K562 (cell line): ENCODE measurements around the gene ARHGAP10. TPM values are rescaled to one million over a fixed set of nuclear protein-coding genes. Genes with fewer than 3 reads are reported as not detected.
A peak's percentile ranks its signal among the peaks of the same experiment; 100 is the strongest.

Source experiments
- CHAMP1 ChIP-seq: fragments of 450-650 bp; IDR thresholded peaks from 2 replicates; pipeline ENCODE4 v1.6.1; 2016; ENCODE audit warnings: mild to moderate bottlenecking
- CTCF ChIP-seq, 3 experiments: IDR thresholded peaks in 2 of 3; conservative IDR thresholded peaks in 1 of 3; 2 replicates each; pipeline ENCODE4 v1.5.1; 2011 to 2012; ENCODE audit warnings: low read length in 3 of 3, mild to moderate bottlenecking in 3 of 3, control low read depth in 2 of 3, improper control_type of control experiment in 1 of 3, inconsistent platforms in 1 of 3, low read depth in 1 of 3, mixed read lengths in 1 of 3, moderate library complexity in 1 of 3; ENCODE audit not compliant: insufficient read depth in 2 of 3
- FOXK2 ChIP-seq, 2 experiments: fragments of 450-650 bp; IDR thresholded peaks in 1 of 2; conservative IDR thresholded peaks in 1 of 2; 2 replicates each; pipeline ENCODE4 v1.6.1; 2016; ENCODE audit warnings: low read depth in 2 of 2, mild to moderate bottlenecking in 1 of 2
- KAT8 ChIP-seq: fragments of 450-650 bp; IDR thresholded peaks from 2 replicates; pipeline ENCODE4 v1.6.1; 2016; ENCODE audit warnings: low read depth, mild to moderate bottlenecking
- MITF ChIP-seq: IDR thresholded peaks from 2 replicates; pipeline ENCODE4 v1.6.1; 2014; ENCODE audit warnings: antibody characterized with exemption
- NFIC ChIP-seq: fragments of 450-650 bp; IDR thresholded peaks from 2 replicates; pipeline ENCODE4 v1.6.1; 2017; ENCODE audit warnings: mild to moderate bottlenecking, inconsistent platforms
- NONO ChIP-seq, 2 experiments: fragments of 200-400 bp in 1 of 2; fragments of 450-650 bp in 1 of 2; formaldehyde crosslinking in 1 of 2; IDR thresholded peaks; 2 replicates each; pipeline ENCODE4 v1.6.1; 2017; ENCODE audit warnings: low read depth in 2 of 2, mild to moderate bottlenecking in 2 of 2, moderate library complexity in 2 of 2, low read length in 1 of 2
- TAL1 ChIP-seq: fragments of 450-650 bp; IDR thresholded peaks from 2 replicates; pipeline ENCODE4 v1.6.1; 2016; ENCODE audit warnings: mild to moderate bottlenecking
- XRCC5 ChIP-seq: fragments of 200-400 bp; formaldehyde crosslinking; IDR thresholded peaks from 2 replicates; pipeline ENCODE4 v1.6.1; 2017; ENCODE audit warnings: low read depth, mild to moderate bottlenecking, low read length
- YY1 ChIP-seq, 3 experiments: IDR thresholded peaks; 2 replicates each; pipeline ENCODE4 v1.6.1; 2011; ENCODE audit warnings: low read length in 2 of 3, mild to moderate bottlenecking in 2 of 3, moderate library complexity in 2 of 3, borderline replicate concordance in 1 of 3, control low read depth in 1 of 3, low read depth in 1 of 3; ENCODE audit not compliant: insufficient read depth in 3 of 3, insufficient replicate concordance in 2 of 3, control insufficient read depth in 1 of 3, insufficient read length in 1 of 3; ENCODE audit errors: extremely low read depth in 1 of 3
- ZBED1 ChIP-seq: IDR thresholded peaks from 2 replicates; pipeline ENCODE4 v1.6.1; 2014
- ZNF224 ChIP-seq: sonication (generic); formaldehyde crosslinking; IDR thresholded peaks from 2 replicates; pipeline ENCODE4 v1.8.0; 2022; ENCODE audit warnings: mild to moderate bottlenecking, missing genetic modification reagents
- ZNF41 ChIP-seq: fragments of 250-450 bp; sonication (Bioruptor Pico); conservative IDR thresholded peaks from 2 replicates; pipeline ENCODE4 v1.4.0; 2020; ENCODE audit warnings: mild to moderate bottlenecking
- ZNF507 ChIP-seq: conservative IDR thresholded peaks from 2 replicates; pipeline ENCODE4 v1.6.1; 2017; ENCODE audit warnings: missing genetic modification characterization, missing compliant biosample characterization
- polyA plus RNA-seq, 8 experiments: library from polyadenylated mRNA; depleted of rRNA in 4 of 8; stranded (reverse) in 5 of 8; unstranded in 3 of 8; fragments of >200 nt; fragmentation: Nextera tagmentation in 2 of 8; fragmentation: Illumina TruSeq in 1 of 8; extraction: Ambion mirVana in 2 of 8; extraction: Trizol in 1 of 8; gene quantifications; 2 replicates each; pipeline versions ENCODE4 v1.2.1 to v1.2.3, GENCODE V29; 2011 to 2014; ENCODE audit warnings: inconsistent platforms in 1 of 8, missing spikeins in 1 of 8
- total RNA-seq, 7 experiments: library from RNA; depleted of rRNA in 6 of 7; stranded (reverse); fragments of >200 nt in 6 of 7; fragmentation: Illumina TruSeq in 2 of 7; extraction: Trizol in 2 of 7; gene quantifications; 2 replicates each; pipeline versions ENCODE4 v1.2.1 to v1.2.3, GENCODE V29; 2011 to 2021; ENCODE audit warnings: low replicate concordance in 1 of 7
- TF ChIP-seq, protein P1 (sequence below): fragments of 450-650 bp; IDR thresholded peaks from 2 replicates; pipeline ENCODE4 v1.7.1; 2018; ENCODE audit warnings: mild to moderate bottlenecking, low read depth; ENCODE audit not compliant: partially characterized antibody
- TF ChIP-seq, protein P2 (sequence below), 2 experiments: fragments of 200-800 bp in 1 of 2; sonication (Bioruptor generic) in 1 of 2; sonication (generic) in 1 of 2; formaldehyde crosslinking in 1 of 2; IDR thresholded peaks in 1 of 2; conservative IDR thresholded peaks in 1 of 2; 2 replicates each; pipeline versions ENCODE4 v1.5.0 to v1.6.1; 2016 to 2020; ENCODE audit warnings: missing compliant biosample characterization in 1 of 2, missing genetic modification characterization in 1 of 2, missing genetic modification reagents in 1 of 2

ARHGAP10 gene
- total and polyA plus RNA-seq, 9 of the 15 experiments (the other 6 are each of a cell fraction or from before 2014, with no cell fraction given), result 0.03 to 0.22 (median 0.06) TPM; not detected in 3

DNA sequence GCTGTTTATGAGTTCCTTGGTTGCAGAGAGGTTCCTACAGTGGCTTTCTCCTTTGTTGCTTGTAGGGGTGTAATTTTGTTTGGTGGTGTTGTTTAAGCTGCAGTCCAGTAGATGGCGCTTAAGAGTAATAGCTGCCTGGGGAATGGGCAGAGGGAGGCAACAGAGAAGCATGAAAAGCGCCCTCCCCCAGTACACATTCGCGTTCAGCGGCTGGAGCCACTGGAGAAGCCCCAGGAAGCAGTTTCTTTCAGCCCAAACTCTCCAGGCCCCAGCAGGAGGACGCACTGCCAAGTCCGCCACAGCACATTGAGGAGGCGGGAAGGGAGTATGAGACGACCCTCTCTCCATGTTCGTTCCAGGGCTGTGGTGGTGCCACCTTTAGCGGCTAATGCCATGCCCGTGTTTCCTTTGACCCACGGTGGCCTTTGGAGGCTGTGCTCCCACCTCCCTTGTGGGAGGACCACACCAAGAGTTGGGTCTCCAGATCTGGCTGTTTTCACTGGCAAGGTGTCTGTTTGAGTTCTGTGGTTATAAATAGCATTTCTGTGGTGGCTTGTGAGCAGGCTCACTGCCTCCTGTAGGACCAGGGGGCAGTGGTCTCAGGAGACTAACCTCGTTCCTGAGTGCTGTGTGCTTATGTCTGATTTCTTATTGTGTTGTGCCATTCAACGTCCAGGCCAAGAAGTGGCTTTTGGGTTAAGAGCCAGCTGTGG is 252.3 kb downstream of the ARHGAP10 start (continued):
- TF ChIP-seq, protein P1, sequence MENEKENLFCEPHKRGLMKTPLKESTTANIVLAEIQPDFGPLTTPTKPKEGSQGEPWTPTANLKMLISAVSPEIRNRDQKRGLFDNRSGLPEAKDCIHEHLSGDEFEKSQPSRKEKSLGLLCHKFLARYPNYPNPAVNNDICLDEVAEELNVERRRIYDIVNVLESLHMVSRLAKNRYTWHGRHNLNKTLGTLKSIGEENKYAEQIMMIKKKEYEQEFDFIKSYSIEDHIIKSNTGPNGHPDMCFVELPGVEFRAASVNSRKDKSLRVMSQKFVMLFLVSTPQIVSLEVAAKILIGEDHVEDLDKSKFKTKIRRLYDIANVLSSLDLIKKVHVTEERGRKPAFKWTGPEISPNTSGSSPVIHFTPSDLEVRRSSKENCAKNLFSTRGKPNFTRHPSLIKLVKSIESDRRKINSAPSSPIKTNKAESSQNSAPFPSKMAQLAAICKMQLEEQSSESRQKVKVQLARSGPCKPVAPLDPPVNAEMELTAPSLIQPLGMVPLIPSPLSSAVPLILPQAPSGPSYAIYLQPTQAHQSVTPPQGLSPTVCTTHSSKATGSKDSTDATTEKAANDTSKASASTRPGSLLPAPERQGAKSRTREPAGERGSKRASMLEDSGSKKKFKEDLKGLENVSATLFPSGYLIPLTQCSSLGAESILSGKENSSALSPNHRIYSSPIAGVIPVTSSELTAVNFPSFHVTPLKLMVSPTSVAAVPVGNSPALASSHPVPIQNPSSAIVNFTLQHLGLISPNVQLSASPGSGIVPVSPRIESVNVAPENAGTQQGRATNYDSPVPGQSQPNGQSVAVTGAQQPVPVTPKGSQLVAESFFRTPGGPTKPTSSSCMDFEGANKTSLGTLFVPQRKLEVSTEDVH, result no peak
- TF ChIP-seq, protein P2, sequence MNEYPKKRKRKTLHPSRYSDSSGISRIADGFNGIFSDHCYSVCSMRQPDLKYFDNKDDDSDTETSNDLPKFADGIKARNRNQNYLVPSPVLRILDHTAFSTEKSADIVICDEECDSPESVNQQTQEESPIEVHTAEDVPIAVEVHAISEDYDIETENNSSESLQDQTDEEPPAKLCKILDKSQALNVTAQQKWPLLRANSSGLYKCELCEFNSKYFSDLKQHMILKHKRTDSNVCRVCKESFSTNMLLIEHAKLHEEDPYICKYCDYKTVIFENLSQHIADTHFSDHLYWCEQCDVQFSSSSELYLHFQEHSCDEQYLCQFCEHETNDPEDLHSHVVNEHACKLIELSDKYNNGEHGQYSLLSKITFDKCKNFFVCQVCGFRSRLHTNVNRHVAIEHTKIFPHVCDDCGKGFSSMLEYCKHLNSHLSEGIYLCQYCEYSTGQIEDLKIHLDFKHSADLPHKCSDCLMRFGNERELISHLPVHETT (CRISPR knock-in tag; conservative IDR thresholded peaks at IDR 0.05 in 1 of 2, IDR thresholded peaks at IDR 0.05 in 1 of 2), result no peak
- TF ChIP-seq ZNF507 (tag) (no peak), ZNF224 (CRISPR knock-in tag) (no peak), YY1 (IDR thresholded peaks at IDR 0.05; ENCODE audit: borderline replicate concordance in 1 of 3, control insufficient read depth in 1 of 3, extremely low read depth in 1 of 3, insufficient read depth in 3 of 3, insufficient read length in 1 of 3, insufficient replicate concordance in 2 of 3, low read depth in 1 of 3, low read length in 2 of 3) (no peak), CTCF (IDR thresholded peaks at IDR 0.05 in 2 of 3, conservative IDR thresholded peaks at IDR 0.05 in 1 of 3; ENCODE audit: insufficient read depth in 2 of 3, low read depth in 1 of 3, low read length in 3 of 3) (peak; percentile 76 to 82 (median 80)), CHAMP1 (no peak), XRCC5 (0 out of 2 replicates have a peak, but pooled peaks have one; percentile 16), MITF (no peak), TAL1 (no peak), NONO (IDR thresholded peaks at IDR 0.05; ENCODE audit: low read depth in 2 of 2, low read length in 1 of 2) (no peak), FOXK2 (conservative IDR thresholded peaks at IDR 0.05 in 1 of 2, IDR thresholded peaks at IDR 0.05 in 1 of 2; ENCODE audit: low read depth in 2 of 2) (0 out of 4 replicates have a peak, but pooled peaks of 1 of the 2 experiments have one; percentile 19), NFIC (no peak), ZBED1 (no peak), ZNF41 (CRISPR knock-in tag) (no peak), KAT8 (no peak)
